Nephron progenitor cell (in vitro differentiated cells): ENCODE data around the gene ZNF433.
"Not testable (repeated sequence)": the region's sequence is repeated elsewhere in the genome, so short reads cannot be mapped to it uniquely, and the experiment has no call there.

Source experiments
- DNase-seq: peaks from one replicate; pipeline ENCODE4 v3.0.0; 2021
- H3K27ac Mint-ChIP-seq: 2 replicates; pipeline ENCODE4 v1.8.0; 2021; ENCODE audit warnings: mild to moderate bottlenecking, moderate library complexity, mixed read lengths
- H3K27me3 Mint-ChIP-seq: 2 replicates; pipeline ENCODE4 v1.8.0; 2021; ENCODE audit warnings: mild to moderate bottlenecking, low read depth, mixed read lengths; ENCODE audit not compliant: poor library complexity
- H3K36me3 Mint-ChIP-seq: 2 replicates; pipeline ENCODE4 v1.8.0; 2021; ENCODE audit warnings: low read depth, mixed read lengths
- H3K4me1 Mint-ChIP-seq: 2 replicates; pipeline ENCODE4 v1.8.0; 2021; ENCODE audit warnings: mixed read lengths
- H3K4me3 Mint-ChIP-seq: 2 replicates; pipeline ENCODE4 v1.8.0; 2021; ENCODE audit warnings: mild to moderate bottlenecking, moderate library complexity, mixed read lengths
- H3K9me3 Mint-ChIP-seq: 2 replicates; pipeline ENCODE4 v1.8.0; 2021; ENCODE audit warnings: mild to moderate bottlenecking, moderate library complexity, mixed read lengths
- TF ChIP-seq, protein P1 (sequence below): fragments of 200-600 bp; sonication (generic); IDR thresholded peaks from 2 replicates; pipeline ENCODE4 v1.5.0; 2021; ENCODE audit warnings: antibody characterized with exemption

ZNF433 gene

DNA sequence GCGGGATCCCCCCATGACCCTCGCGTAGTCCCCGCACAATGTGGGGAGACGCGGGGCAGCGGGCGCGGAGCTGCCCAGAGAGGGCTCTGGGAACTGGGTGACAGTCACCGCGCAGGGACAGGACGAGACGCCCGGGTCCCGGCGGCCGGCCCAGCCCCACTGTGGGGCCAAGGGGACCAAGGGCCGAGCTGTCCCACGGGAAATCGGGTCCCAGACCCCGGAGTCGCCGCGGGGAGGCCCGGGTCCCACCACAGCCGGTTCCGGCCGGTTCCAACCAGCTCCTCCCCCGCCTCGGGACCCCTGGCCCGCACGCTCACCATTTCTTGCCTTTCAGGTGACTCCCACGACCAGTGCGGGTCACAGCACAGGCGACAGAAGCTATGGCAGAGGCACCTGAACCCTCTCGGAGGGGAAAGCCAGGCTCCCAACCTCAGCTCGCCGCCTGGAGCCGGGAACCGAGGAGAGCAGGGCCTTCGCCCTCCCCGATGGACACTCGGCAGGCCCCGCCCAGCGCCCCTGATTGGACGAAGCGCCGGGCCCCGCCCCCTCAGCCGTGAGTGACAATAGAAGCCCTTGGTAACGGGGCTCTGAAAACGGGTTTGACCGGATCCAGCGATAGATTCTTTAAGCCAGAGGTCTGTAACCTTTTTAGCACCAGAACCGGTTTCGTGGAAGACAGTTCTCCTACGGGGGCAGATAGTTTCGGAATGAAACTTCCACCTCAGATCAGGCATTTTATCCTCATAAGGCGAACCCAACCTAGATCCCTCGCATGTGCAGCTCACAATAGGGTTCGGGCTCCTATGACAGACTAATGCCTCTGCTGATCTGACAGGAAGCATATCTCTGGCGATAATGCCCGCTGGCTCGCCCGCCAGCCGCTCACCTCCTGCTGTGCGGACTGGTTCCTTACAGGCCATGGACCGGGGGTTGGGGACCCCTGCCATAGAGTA lies at the start of gene ZNF433:
TSS of gene ZNF433 (minus strand) at position 460 of the 953 bp plus-strand sequence. CDS start at position 320, 140 bp downstream.
- Mint-ChIP-seq H3K36me3 (peaks cover 64% of the 10 kb centered on the region), H3K4me3 (peak within 1 kb of the TSS; percentile 91), H3K9me3 (peaks cover 83% of the 10 kb centered on the region), H3K27ac (peak within 1 kb of the TSS; percentile 80), H3K27me3 (peaks cover 18% of the 10 kb centered on the region), H3K4me1 (peaks cover 16% of the 10 kb centered on the region)
- TF ChIP-seq, protein P1, sequence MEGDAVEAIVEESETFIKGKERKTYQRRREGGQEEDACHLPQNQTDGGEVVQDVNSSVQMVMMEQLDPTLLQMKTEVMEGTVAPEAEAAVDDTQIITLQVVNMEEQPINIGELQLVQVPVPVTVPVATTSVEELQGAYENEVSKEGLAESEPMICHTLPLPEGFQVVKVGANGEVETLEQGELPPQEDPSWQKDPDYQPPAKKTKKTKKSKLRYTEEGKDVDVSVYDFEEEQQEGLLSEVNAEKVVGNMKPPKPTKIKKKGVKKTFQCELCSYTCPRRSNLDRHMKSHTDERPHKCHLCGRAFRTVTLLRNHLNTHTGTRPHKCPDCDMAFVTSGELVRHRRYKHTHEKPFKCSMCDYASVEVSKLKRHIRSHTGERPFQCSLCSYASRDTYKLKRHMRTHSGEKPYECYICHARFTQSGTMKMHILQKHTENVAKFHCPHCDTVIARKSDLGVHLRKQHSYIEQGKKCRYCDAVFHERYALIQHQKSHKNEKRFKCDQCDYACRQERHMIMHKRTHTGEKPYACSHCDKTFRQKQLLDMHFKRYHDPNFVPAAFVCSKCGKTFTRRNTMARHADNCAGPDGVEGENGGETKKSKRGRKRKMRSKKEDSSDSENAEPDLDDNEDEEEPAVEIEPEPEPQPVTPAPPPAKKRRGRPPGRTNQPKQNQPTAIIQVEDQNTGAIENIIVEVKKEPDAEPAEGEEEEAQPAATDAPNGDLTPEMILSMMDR: no peak
- DNase-seq: peak; percentile 97

DNA sequence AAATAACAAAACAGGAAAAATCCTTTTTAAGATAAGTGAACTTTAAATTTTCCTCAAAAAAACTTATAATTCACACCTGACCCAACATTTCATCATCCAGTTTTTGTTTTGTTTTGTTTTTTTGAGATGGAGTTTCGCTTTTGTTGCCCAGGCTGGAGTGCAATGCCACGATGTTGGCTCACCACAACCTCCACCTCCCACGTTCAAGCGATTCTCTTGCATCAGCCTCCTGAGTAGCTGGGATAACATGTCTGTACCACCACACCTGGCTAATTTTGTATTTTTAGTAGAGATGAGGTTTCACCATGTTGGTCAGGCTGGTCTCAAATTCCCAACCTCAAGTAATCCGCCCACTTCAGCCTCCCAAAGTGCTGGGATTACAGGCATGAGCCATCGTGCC lies 47.9 kb upstream of the ZNF433 start:
- not testable (repeated sequence) for DNase-seq, H3K4me1 Mint-ChIP-seq, H3K27me3 Mint-ChIP-seq, H3K27ac Mint-ChIP-seq, H3K4me3 Mint-ChIP-seq
- peaks cover 100% of the 10 kb centered on the region for H3K9me3 Mint-ChIP-seq
- H3K36me3 Mint-ChIP-seq: peaks cover 76% of the 10 kb centered on the region

DNA sequence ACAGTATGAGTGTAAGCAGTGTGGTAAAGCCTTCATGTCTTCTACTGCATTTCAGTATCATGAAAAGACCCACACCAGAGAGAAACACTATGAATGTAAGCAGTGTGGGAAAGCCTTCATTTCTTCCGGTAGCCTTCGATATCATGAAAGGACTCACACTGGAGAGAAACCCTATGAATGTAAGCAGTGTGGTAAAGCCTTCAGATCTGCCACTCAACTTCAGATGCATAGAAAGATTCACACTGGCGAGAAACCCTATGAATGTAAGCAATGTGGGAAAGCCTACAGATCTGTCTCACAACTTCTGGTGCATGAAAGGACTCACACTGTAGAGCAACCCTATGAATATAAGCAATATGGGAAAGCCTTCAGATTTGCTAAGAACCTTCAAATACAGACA lies 41.9 kb upstream of the ZNF433 start:
- peaks cover 10% of the 10 kb centered on the region for H3K27me3 Mint-ChIP-seq
- peaks cover 100% of the 10 kb centered on the region for H3K9me3 Mint-ChIP-seq
- DNase-seq: no peak
- no peak overlapping the region for H3K4me3 Mint-ChIP-seq
- peaks cover 94% of the 10 kb centered on the region for H3K36me3 Mint-ChIP-seq
- H3K27ac Mint-ChIP-seq: no peak overlapping the region
- TF ChIP-seq, protein P1: no peak
- H3K4me1 Mint-ChIP-seq: no peaks in the 10 kb centered on the region

DNA sequence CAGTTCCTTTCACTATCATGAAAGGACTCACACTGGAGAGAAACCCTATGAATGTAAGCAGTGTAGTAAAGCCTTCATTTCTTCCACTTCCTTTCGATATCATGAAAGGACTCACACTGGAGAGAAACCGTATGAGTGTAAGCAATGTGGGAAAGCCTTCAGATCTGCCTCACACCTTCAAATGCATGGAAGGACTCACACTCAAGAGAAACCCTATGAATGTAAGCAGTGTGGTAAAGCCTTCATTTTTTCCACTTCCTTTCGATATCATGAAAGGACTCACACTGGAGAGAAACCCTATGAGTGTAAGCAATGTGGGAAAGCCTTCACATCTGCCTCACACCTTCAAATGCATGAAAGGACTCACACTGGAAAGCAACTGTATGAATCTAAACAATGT lies 40.9 kb upstream of the ZNF433 start:
- H3K36me3 Mint-ChIP-seq: peaks cover 97% of the 10 kb centered on the region
- DNase-seq, H3K27ac Mint-ChIP-seq, H3K27me3 Mint-ChIP-seq, H3K4me3 Mint-ChIP-seq, H3K4me1 Mint-ChIP-seq: not testable (repeated sequence)
- peaks cover 99% of the 10 kb centered on the region for H3K9me3 Mint-ChIP-seq

DNA sequence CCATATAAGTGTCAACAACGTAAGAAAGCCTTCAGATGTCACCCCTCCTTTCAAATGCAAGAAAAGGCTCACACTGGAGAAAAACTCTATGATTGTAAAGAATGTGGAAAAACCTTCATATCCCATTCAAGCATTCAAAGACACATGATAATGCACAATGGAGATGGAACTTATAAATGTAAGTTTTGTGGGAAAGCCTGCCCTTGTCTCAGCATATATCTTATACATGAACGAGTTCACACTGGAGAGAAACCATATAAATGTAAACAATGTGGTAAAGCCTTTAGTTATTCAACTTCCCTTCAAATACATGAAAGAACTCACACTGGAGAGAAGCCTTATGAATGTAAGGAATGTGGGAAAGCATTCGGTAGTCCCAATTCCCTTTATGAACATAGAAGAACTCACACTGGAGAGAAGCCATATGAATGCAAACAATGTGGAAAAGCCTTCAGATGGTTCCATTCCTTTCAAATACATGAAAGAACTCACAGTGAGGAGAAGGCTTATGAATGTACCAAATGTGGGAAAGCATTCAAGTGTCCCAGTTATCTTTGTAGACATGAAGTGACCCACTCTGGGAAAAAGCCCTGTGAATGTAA lies 40.2 kb upstream of the ZNF433 start:
- no peak overlapping the region for H3K27ac Mint-ChIP-seq
- no peak for DNase-seq
- H3K4me3 Mint-ChIP-seq: no peak overlapping the region
- no peaks in the 10 kb centered on the region for H3K4me1 Mint-ChIP-seq
- peaks cover 97% of the 10 kb centered on the region for H3K36me3 Mint-ChIP-seq
- H3K9me3 Mint-ChIP-seq: peaks cover 99% of the 10 kb centered on the region
- TF ChIP-seq, protein P1: no peak
- H3K27me3 Mint-ChIP-seq: peaks cover 10% of the 10 kb centered on the region

DNA sequence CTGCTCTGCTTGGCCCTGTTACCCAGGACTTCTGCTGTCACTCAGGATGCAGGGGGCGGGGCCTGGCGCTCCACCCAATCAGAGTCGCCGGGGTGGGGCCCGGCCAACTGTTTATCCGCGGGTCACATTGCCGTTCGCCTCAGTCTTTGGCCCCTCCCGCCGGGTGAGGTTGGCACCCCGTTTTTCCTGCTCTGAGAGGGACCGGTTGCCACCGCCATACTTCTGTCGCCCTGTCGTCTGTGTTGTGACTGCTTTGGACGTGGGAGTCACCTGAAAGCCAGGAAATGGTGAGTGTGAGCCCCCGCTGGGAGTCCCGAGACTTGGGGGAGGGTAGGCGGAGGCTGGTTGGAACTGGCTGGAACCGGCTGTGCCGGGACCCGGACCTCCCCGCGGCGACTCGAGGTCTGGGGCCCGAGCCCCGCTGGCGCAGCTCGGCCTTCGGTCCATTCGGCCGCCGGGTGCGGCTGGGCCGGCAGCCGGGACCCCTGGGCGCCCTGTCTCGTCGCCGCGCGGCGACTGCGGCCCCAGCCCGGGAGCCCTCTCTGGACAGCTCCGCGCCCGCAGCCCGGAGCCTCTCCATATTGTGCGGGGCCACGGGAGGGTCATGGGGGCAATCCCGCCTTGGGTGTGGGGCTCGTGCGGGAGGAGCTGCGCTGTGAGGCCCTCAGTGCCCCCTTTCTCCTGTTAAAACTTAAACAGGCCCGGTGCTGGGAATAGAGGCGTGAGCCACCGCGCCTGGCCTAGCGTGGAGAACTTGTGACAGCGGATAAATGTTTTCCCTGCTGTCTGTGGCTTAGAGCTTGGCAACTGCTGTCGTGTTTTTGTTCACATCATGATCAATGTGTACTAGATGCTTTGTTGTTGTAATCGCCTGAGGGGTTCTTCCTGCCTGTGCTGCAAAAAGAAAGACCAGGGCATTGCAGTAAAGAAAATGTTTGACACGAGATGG lies 29.4 kb upstream of the ZNF433 start, which contains the start of gene ZNF844:
TSS of gene ZNF844 (plus strand) at position 142 of the 949 bp plus-strand sequence. CDS start at position 285, 143 bp downstream.
- Mint-ChIP-seq H3K27me3 (peaks cover 4% of the 10 kb centered on the region), H3K4me3 (peak within 1 kb of the TSS; percentile 92)

More for the DNA sequence above, 29.4 kb upstream of the ZNF433 start, which contains the start of gene ZNF844:
- Mint-ChIP-seq H3K9me3 (peaks cover 71% of the 10 kb centered on the region), H3K36me3 (peaks cover 47% of the 10 kb centered on the region), H3K27ac (peak within 1 kb of the TSS; percentile 83), H3K4me1 (no peaks in the 10 kb centered on the region)
- TF ChIP-seq, protein P1: no peak
- peak; percentile 92 for DNase-seq
